IgD-negative memory B cell (primary cell): ENCODE data around the gene ATP11A. TPM values are rescaled to one million over a fixed set of nuclear protein-coding genes. Genes with fewer than 3 reads are reported as not detected.

Experiments used
- H3K27ac Mint-ChIP-seq, 3 donors: one replicate each; pipeline ENCODE4 v1.8.0; 2020 to 2022; ENCODE audit warnings: mild to moderate bottlenecking in 3 of 3, mixed read lengths in 3 of 3, moderate library complexity in 1 of 3
- H3K27me3 Mint-ChIP-seq: one replicate; pipeline ENCODE4 v1.8.0; 2021; ENCODE audit warnings: mixed read lengths
- H3K36me3 Mint-ChIP-seq: one replicate; pipeline ENCODE4 v1.8.0; 2020; ENCODE audit warnings: mild to moderate bottlenecking, mixed read lengths
- H3K4me1 Mint-ChIP-seq, 3 donors: one replicate each; pipeline ENCODE4 v1.8.0; 2020 to 2022; ENCODE audit warnings: mixed read lengths in 3 of 3, mild to moderate bottlenecking in 1 of 3
- H3K4me3 Mint-ChIP-seq, 4 donors: one replicate each; pipeline ENCODE4 v1.8.0; 2020 to 2022; ENCODE audit warnings: mild to moderate bottlenecking in 4 of 4, mixed read lengths in 4 of 4, moderate library complexity in 3 of 4
- H3K9me3 Mint-ChIP-seq, 3 donors: one replicate each; pipeline ENCODE4 v1.8.0; 2020 to 2021; ENCODE audit warnings: mixed read lengths in 3 of 3, mild to moderate bottlenecking in 1 of 3
- polyA plus RNA-seq: library from polyadenylated mRNA; unstranded; fragments of 300-500 nt; fragmentation: Illumina TruSeq; gene quantifications from one replicate; pipeline ENCODE4 v1.2.3, GENCODE V29; 2021

The ATP11A gene
- polyA plus RNA-seq, 1 donor from 2014 or later, result 2.9 TPM

- H3K27ac Mint-ChIP-seq, result no peak overlapping the region
- peaks cover 4% of the 10 kb centered on the region for H3K36me3 Mint-ChIP-seq
- peaks cover 0 to 7% (median 0%) of the 10 kb centered on the region in 3 donors for H3K9me3 Mint-ChIP-seq
- peaks cover 17% of the 10 kb centered on the region for H3K27me3 Mint-ChIP-seq
- peaks cover 22 to 23% (median 22%) of the 10 kb centered on the region in 3 donors for H3K4me1 Mint-ChIP-seq
- H3K4me3 Mint-ChIP-seq, result peak overlapping the region in 2 of 4 donors; percentile 63 to 89
Measured at GRCh38 chr13:112907871-112908331, 218.1 kb downstream of the ATP11A start.

GRCh38 chr13:112908342-112908741 is 218.5 kb downstream of the ATP11A start:
- Mint-ChIP-seq H3K4me3 (peak overlapping the region in 2 of 4 donors; percentile 63 to 89), H3K27me3 (peaks cover 17% of the 10 kb centered on the region), H3K9me3 (peaks cover 0 to 7% (median 0%) of the 10 kb centered on the region in 3 donors), H3K4me1 (peaks cover 22 to 23% (median 22%) of the 10 kb centered on the region in 3 donors), H3K27ac (peak overlapping the region in 1 of 3 donors; percentile 86), H3K36me3 (peaks cover 4% of the 10 kb centered on the region)

GRCh38 chr13:112910016-112910415 is 220.2 kb downstream of the ATP11A start:
- Mint-ChIP-seq H3K36me3 (peaks cover 4% of the 10 kb centered on the region), H3K9me3 (peaks cover 0 to 3% (median 0%) of the 10 kb centered on the region in 3 donors), H3K27ac (no peak overlapping the region), H3K4me1 (peaks cover 22 to 23% (median 22%) of the 10 kb centered on the region in 3 donors), H3K27me3 (peaks cover 17% of the 10 kb centered on the region), H3K4me3 (no peak overlapping the region)

GRCh38 chr13:112910616-112911280 is 220.9 kb downstream of the ATP11A start:
- no peak overlapping the region for H3K27ac Mint-ChIP-seq
- H3K36me3 Mint-ChIP-seq, result peaks cover 4% of the 10 kb centered on the region
- no peaks in the 10 kb centered on the region for H3K9me3 Mint-ChIP-seq
- peaks cover 19% of the 10 kb centered on the region for H3K27me3 Mint-ChIP-seq
- peaks cover 23 to 25% (median 24%) of the 10 kb centered on the region in 3 donors for H3K4me1 Mint-ChIP-seq
- H3K4me3 Mint-ChIP-seq, result no peak overlapping the region

- peaks cover 4% of the 10 kb centered on the region for H3K36me3 Mint-ChIP-seq
- H3K4me1 Mint-ChIP-seq, result peaks cover 23 to 25% (median 24%) of the 10 kb centered on the region in 3 donors
- no peaks in the 10 kb centered on the region for H3K9me3 Mint-ChIP-seq
- H3K4me3 Mint-ChIP-seq, result no peak overlapping the region
- peaks cover 19% of the 10 kb centered on the region for H3K27me3 Mint-ChIP-seq
- H3K27ac Mint-ChIP-seq, result no peak overlapping the region
Measured at GRCh38 chr13:112911285-112911701, 221.5 kb downstream of the ATP11A start.

GRCh38 chr13:112911883-112912282 is 222.0 kb downstream of the ATP11A start:
- no peaks in the 10 kb centered on the region for H3K9me3 Mint-ChIP-seq
- peak overlapping the region in 1 of 3 donors; percentile 17 for H3K27ac Mint-ChIP-seq
- H3K4me3 Mint-ChIP-seq, result peak overlapping the region in 1 of 4 donors; percentile 25
- peaks cover 18 to 24% (median 24%) of the 10 kb centered on the region in 3 donors for H3K4me1 Mint-ChIP-seq
- peaks cover 4% of the 10 kb centered on the region for H3K36me3 Mint-ChIP-seq
- H3K27me3 Mint-ChIP-seq, result peaks cover 22% of the 10 kb centered on the region

- peaks cover 28% of the 10 kb centered on the region for H3K27me3 Mint-ChIP-seq
- peaks cover 8 to 17% (median 15%) of the 10 kb centered on the region in 3 donors for H3K4me1 Mint-ChIP-seq
- no peak overlapping the region for H3K4me3 Mint-ChIP-seq
- H3K36me3 Mint-ChIP-seq, result peaks cover 4% of the 10 kb centered on the region
- H3K9me3 Mint-ChIP-seq, result no peaks in the 10 kb centered on the region
- H3K27ac Mint-ChIP-seq, result no peak overlapping the region
Measured at GRCh38 chr13:112912726-112913440, 223.0 kb downstream of the ATP11A start.

GRCh38 chr13:112916296-112916695 is 226.5 kb downstream of the ATP11A start:
- H3K36me3 Mint-ChIP-seq, result peaks cover 4% of the 10 kb centered on the region
- peaks cover 14% of the 10 kb centered on the region for H3K27me3 Mint-ChIP-seq
- no peak overlapping the region for H3K4me3 Mint-ChIP-seq
- H3K4me1 Mint-ChIP-seq, result peaks cover 0 to 4% (median 1%) of the 10 kb centered on the region in 3 donors
- no peak overlapping the region for H3K27ac Mint-ChIP-seq
- no peaks in the 10 kb centered on the region for H3K9me3 Mint-ChIP-seq

GRCh38 chr13:112917056-112917664 is 227.3 kb downstream of the ATP11A start:
- Mint-ChIP-seq H3K4me3 (peak overlapping the region in 1 of 4 donors; percentile 74), H3K9me3 (no peaks in the 10 kb centered on the region), H3K27me3 (peaks cover 14% of the 10 kb centered on the region), H3K4me1 (peaks cover 0 to 2% (median 1%) of the 10 kb centered on the region in 3 donors), H3K36me3 (peaks cover 2% of the 10 kb centered on the region), H3K27ac (no peak overlapping the region)

GRCh38 chr13:112917737-112918136 is 227.9 kb downstream of the ATP11A start:
- no peak overlapping the region for H3K27ac Mint-ChIP-seq
- no peaks in the 10 kb centered on the region for H3K9me3 Mint-ChIP-seq
- H3K36me3 Mint-ChIP-seq, result peaks cover 2% of the 10 kb centered on the region
- no peak overlapping the region for H3K4me3 Mint-ChIP-seq
- peaks cover 0 to 2% (median 1%) of the 10 kb centered on the region in 3 donors for H3K4me1 Mint-ChIP-seq
- peaks cover 14% of the 10 kb centered on the region for H3K27me3 Mint-ChIP-seq

GRCh38 chr13:112918266-112918665 is 228.4 kb downstream of the ATP11A start:
- H3K4me1 Mint-ChIP-seq, result peaks cover 0 to 2% (median 1%) of the 10 kb centered on the region in 3 donors
- no peak overlapping the region for H3K4me3 Mint-ChIP-seq
- no peak overlapping the region for H3K27ac Mint-ChIP-seq
- H3K36me3 Mint-ChIP-seq, result peaks cover 2% of the 10 kb centered on the region
- peaks cover 14% of the 10 kb centered on the region for H3K27me3 Mint-ChIP-seq
- no peaks in the 10 kb centered on the region for H3K9me3 Mint-ChIP-seq

- H3K27ac Mint-ChIP-seq, result no peak overlapping the region
- peaks cover 2% of the 10 kb centered on the region for H3K36me3 Mint-ChIP-seq
- no peaks in the 10 kb centered on the region for H3K9me3 Mint-ChIP-seq
- peaks cover 14% of the 10 kb centered on the region for H3K27me3 Mint-ChIP-seq
- H3K4me1 Mint-ChIP-seq, result peaks cover 0 to 2% (median 1%) of the 10 kb centered on the region in 3 donors
- H3K4me3 Mint-ChIP-seq, result no peak overlapping the region
Measured at GRCh38 chr13:112918746-112919145, 228.9 kb downstream of the ATP11A start.

GRCh38 chr13:112923962-112924361 is 234.1 kb downstream of the ATP11A start:
- Mint-ChIP-seq H3K4me3 (no peak overlapping the region), H3K27me3 (no peaks in the 10 kb centered on the region), H3K9me3 (peaks cover 0 to 8% (median 0%) of the 10 kb centered on the region in 3 donors), H3K36me3 (no peaks in the 10 kb centered on the region), H3K4me1 (peaks cover 0 to 2% (median 0%) of the 10 kb centered on the region in 3 donors), H3K27ac (no peak overlapping the region)

- no peak overlapping the region for H3K4me3 Mint-ChIP-seq
- H3K4me1 Mint-ChIP-seq, result peaks cover 0 to 4% (median 0%) of the 10 kb centered on the region in 3 donors
- H3K9me3 Mint-ChIP-seq, result peaks cover 0 to 8% (median 0%) of the 10 kb centered on the region in 3 donors
- no peak overlapping the region for H3K27ac Mint-ChIP-seq
- peaks cover 2% of the 10 kb centered on the region for H3K36me3 Mint-ChIP-seq
- peaks cover 3% of the 10 kb centered on the region for H3K27me3 Mint-ChIP-seq
Measured at GRCh38 chr13:112924365-112924764, 234.5 kb downstream of the ATP11A start.

GRCh38 chr13:112926003-112926402 is 236.2 kb downstream of the ATP11A start:
- peaks cover 0 to 12% (median 0%) of the 10 kb centered on the region in 3 donors for H3K9me3 Mint-ChIP-seq
- H3K4me3 Mint-ChIP-seq, result no peak overlapping the region
- peaks cover 2% of the 10 kb centered on the region for H3K36me3 Mint-ChIP-seq
- peaks cover 12% of the 10 kb centered on the region for H3K27me3 Mint-ChIP-seq
- H3K27ac Mint-ChIP-seq, result no peak overlapping the region
- peaks cover 0 to 6% (median 4%) of the 10 kb centered on the region in 3 donors for H3K4me1 Mint-ChIP-seq
